Measurements from ENCODE around the gene WDR31.

DNA sequence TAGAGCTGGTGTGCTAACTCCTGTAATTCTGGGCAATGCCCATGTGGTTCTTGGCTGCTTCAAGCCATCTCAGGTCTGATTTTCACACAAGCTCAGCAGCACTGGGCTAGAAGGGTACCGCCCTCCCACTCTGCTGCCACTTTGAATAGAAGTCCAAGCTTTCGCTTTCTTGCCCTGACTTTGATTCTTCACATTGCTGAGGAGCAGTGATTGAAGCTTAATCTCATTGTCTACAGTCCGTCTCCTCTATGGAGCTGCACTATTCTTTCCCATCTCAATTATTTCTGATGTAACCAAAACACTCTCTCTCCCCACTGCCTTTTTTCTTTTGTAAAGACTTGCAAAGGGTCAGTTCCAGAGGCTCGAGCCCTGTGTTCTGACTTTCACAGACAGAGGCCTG lies 24.0 kb downstream of the WDR31 start:
- TF ChIP-seq ZNF121 (tag by site-specific recombination; IDR thresholded peaks at IDR 0.05) (no peak), MYNN (tag by site-specific recombination; IDR thresholded peaks at IDR 0.05; ENCODE audit: borderline replicate concordance) (no peak), ZNF274 (IDR thresholded peaks at IDR 0.05; ENCODE audit: low read length) (no peak), ZNF274 (tag by site-specific recombination; IDR thresholded peaks at IDR 0.05; ENCODE audit: borderline replicate concordance) (no peak), ZNF302 (tag by site-specific recombination; IDR thresholded peaks at IDR 0.05; ENCODE audit: low read depth) (no peak), PRDM1 (tag by site-specific recombination; IDR thresholded peaks at IDR 0.05) (no peak), ZEB2 (tag by site-specific recombination; IDR thresholded peaks at IDR 0.05) (no peak)
- TF ChIP-seq, protein P1, sequence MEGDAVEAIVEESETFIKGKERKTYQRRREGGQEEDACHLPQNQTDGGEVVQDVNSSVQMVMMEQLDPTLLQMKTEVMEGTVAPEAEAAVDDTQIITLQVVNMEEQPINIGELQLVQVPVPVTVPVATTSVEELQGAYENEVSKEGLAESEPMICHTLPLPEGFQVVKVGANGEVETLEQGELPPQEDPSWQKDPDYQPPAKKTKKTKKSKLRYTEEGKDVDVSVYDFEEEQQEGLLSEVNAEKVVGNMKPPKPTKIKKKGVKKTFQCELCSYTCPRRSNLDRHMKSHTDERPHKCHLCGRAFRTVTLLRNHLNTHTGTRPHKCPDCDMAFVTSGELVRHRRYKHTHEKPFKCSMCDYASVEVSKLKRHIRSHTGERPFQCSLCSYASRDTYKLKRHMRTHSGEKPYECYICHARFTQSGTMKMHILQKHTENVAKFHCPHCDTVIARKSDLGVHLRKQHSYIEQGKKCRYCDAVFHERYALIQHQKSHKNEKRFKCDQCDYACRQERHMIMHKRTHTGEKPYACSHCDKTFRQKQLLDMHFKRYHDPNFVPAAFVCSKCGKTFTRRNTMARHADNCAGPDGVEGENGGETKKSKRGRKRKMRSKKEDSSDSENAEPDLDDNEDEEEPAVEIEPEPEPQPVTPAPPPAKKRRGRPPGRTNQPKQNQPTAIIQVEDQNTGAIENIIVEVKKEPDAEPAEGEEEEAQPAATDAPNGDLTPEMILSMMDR (tag by site-specific recombination; IDR thresholded peaks at IDR 0.05), result no peak
- TF ChIP-seq, protein P2, sequence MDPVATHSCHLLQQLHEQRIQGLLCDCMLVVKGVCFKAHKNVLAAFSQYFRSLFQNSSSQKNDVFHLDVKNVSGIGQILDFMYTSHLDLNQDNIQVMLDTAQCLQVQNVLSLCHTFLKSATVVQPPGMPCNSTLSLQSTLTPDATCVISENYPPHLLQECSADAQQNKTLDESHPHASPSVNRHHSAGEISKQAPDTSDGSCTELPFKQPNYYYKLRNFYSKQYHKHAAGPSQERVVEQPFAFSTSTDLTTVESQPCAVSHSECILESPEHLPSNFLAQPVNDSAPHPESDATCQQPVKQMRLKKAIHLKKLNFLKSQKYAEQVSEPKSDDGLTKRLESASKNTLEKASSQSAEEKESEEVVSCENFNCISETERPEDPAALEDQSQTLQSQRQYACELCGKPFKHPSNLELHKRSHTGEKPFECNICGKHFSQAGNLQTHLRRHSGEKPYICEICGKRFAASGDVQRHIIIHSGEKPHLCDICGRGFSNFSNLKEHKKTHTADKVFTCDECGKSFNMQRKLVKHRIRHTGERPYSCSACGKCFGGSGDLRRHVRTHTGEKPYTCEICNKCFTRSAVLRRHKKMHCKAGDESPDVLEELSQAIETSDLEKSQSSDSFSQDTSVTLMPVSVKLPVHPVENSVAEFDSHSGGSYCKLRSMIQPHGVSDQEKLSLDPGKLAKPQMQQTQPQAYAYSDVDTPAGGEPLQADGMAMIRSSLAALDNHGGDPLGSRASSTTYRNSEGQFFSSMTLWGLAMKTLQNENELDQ (tag by site-specific recombination; IDR thresholded peaks at IDR 0.05; ENCODE audit: low read depth), result no peak
- TF ChIP-seq, protein P3, sequence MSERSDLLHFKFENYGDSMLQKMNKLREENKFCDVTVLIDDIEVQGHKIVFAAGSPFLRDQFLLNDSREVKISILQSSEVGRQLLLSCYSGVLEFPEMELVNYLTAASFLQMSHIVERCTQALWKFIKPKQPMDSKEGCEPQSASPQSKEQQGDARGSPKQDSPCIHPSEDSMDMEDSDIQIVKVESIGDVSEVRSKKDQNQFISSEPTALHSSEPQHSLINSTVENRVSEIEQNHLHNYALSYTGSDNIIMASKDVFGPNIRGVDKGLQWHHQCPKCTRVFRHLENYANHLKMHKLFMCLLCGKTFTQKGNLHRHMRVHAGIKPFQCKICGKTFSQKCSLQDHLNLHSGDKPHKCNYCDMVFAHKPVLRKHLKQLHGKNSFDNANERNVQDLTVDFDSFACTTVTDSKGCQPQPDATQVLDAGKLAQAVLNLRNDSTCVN (tag by site-specific recombination; optimal IDR thresholded peaks at IDR 0.05), result no peak

All from HEK293 (cell line).